HL-60 (cell line): ENCODE data around the gene SLAIN1.

Source experiments
- CTCF ChIP-seq: IDR thresholded peaks from one replicate; pipeline ENCODE4 v1.5.1; 2011; ENCODE audit warnings: low read length, control low read depth, inconsistent platforms; ENCODE audit not compliant: insufficient read depth
- GABPA ChIP-seq: IDR thresholded peaks from 2 replicates; pipeline ENCODE4 v1.6.1; 2012; ENCODE audit warnings: low read depth
- POLR2AphosphoS5 ChIP-seq: IDR thresholded peaks from 2 replicates; pipeline ENCODE4 v1.6.1; 2012; ENCODE audit warnings: low read depth
- TF ChIP-seq, protein P1 (sequence below): IDR thresholded peaks from 2 replicates; pipeline ENCODE4 v1.6.1; 2012; ENCODE audit warnings: low read depth; ENCODE audit not compliant: insufficient replicate concordance

DNA sequence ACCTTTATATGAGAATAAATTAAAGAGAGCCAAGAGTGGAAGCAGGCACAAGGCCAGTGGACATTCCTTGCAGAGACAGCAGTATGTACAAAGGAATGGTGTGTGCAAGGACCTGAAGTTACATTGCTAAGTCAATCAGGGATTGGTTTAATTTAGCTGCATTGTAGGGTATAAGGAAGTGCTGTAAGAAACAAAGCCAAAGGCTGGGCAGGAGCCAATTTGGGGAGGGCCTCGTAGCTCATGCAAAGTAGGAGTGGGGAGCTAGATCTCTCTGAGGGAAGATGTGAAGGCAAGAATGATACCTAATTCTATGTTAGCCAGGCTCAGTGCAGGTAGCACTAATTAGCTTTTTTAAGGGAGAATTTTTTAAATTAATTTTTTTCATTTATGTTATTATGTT lies 76.7 kb downstream of the SLAIN1 start:
- TF ChIP-seq CTCF (no peak), GABPA (no peak), POLR2AphosphoS5 (no peak)
- TF ChIP-seq, protein P1, sequence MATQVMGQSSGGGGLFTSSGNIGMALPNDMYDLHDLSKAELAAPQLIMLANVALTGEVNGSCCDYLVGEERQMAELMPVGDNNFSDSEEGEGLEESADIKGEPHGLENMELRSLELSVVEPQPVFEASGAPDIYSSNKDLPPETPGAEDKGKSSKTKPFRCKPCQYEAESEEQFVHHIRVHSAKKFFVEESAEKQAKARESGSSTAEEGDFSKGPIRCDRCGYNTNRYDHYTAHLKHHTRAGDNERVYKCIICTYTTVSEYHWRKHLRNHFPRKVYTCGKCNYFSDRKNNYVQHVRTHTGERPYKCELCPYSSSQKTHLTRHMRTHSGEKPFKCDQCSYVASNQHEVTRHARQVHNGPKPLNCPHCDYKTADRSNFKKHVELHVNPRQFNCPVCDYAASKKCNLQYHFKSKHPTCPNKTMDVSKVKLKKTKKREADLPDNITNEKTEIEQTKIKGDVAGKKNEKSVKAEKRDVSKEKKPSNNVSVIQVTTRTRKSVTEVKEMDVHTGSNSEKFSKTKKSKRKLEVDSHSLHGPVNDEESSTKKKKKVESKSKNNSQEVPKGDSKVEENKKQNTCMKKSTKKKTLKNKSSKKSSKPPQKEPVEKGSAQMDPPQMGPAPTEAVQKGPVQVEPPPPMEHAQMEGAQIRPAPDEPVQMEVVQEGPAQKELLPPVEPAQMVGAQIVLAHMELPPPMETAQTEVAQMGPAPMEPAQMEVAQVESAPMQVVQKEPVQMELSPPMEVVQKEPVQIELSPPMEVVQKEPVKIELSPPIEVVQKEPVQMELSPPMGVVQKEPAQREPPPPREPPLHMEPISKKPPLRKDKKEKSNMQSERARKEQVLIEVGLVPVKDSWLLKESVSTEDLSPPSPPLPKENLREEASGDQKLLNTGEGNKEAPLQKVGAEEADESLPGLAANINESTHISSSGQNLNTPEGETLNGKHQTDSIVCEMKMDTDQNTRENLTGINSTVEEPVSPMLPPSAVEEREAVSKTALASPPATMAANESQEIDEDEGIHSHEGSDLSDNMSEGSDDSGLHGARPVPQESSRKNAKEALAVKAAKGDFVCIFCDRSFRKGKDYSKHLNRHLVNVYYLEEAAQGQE: no peak
